Omental fat pad (tissue), 4 donors: ENCODE measurements around the gene GOLPH3. TPM values are rescaled to one million over a fixed set of nuclear protein-coding genes. Genes with fewer than 3 reads are reported as not detected.
"Not testable (repeated sequence)": the region's sequence is repeated elsewhere in the genome, so short reads cannot be mapped to it uniquely, and the experiment has no call there.

Source experiments
- ATAC-seq: fragments of 150-250 bp; one replicate; pipeline ENCODE4 v1.9.1; 2016; ENCODE audit warnings: mild to moderate bottlenecking, moderate library complexity; ENCODE audit not compliant: low FRiP score
- DNase-seq: peaks from one replicate; pipeline ENCODE4 v3.0.0-alpha.2; 2019; ENCODE audit warnings: low spot score
- CTCF ChIP-seq, 3 donors: fragments of 450-650 bp; IDR thresholded peaks; one replicate each; pipeline ENCODE4 v1.5.1; 2016 to 2017; ENCODE audit warnings: antibody characterized with exemption in 3 of 3, mild to moderate bottlenecking in 3 of 3, moderate library complexity in 2 of 3
- small RNA-seq: library from RNA; depleted of rRNA; stranded (forward); fragments of <200 nt; gene quantifications from one replicate; pipeline ENCODE3, GENCODE V24; 2016
- total RNA-seq, 4 donors: library from RNA; depleted of rRNA; stranded (reverse); fragments of >200 nt; gene quantifications; one replicate each; pipeline ENCODE4 v1.1.0, GENCODE V29; 2016

GOLPH3 gene
- total RNA-seq, 4 donors from 2014 or later, result 75.3 to 87.2 (median 84.0) TPM

GRCh38 chr5:32082701-32083100, 91.4 kb downstream of the GOLPH3 start:
- ATAC-seq (no peak), DNase-seq (no peak)
- no peak for TF ChIP-seq CTCF (IDR thresholded peaks at IDR 0.05)

- ATAC-seq, result not testable (repeated sequence)
These were observed 93.6 kb downstream of the GOLPH3 start for GRCh38 chr5:32080565-32080964.

GRCh38 chr5:32078855-32079254, 95.3 kb downstream of the GOLPH3 start:
- not testable (repeated sequence) for DNase-seq, ATAC-seq

More at GRCh38 chr5:32080565-32080964, 93.6 kb downstream of the GOLPH3 start:
- not testable (repeated sequence) for DNase-seq

- DNase-seq (no peak), ATAC-seq (no peak)
- no peak for TF ChIP-seq CTCF (IDR thresholded peaks at IDR 0.05)
These were observed 97.1 kb downstream of the GOLPH3 start for GRCh38 chr5:32076699-32077695.

Small RNAs within 50 kb of the gene (small RNA-seq; reads per million reads assigned to genes)
- not detected for gene RF00019

Other genes starting within 250 kb of the GOLPH3 start
- 10 to 100 TPM; 34.2 to 79.5 (median 57.4) TPM for gene MTMR12, start 138.6 kb upstream of the GOLPH3 start, total RNA-seq